B cell (primary cell): Measurements from ENCODE around the gene MAP6.

Experiments
- EZH2 ChIP-seq: IDR thresholded peaks from 2 replicates; pipeline ENCODE4 v1.6.1; 2012; ENCODE audit warnings: borderline replicate concordance, low read depth, mild to moderate bottlenecking, moderate library complexity, low read length; ENCODE audit not compliant: insufficient read depth, poor library complexity, severe bottlenecking
- TF ChIP-seq, protein P1 (sequence below): fragments of 200-600 bp; IDR thresholded peaks from one replicate; pipeline ENCODE4 v1.8.0; 2022; ENCODE audit warnings: antibody characterized with exemption, mild to moderate bottlenecking

DNA sequence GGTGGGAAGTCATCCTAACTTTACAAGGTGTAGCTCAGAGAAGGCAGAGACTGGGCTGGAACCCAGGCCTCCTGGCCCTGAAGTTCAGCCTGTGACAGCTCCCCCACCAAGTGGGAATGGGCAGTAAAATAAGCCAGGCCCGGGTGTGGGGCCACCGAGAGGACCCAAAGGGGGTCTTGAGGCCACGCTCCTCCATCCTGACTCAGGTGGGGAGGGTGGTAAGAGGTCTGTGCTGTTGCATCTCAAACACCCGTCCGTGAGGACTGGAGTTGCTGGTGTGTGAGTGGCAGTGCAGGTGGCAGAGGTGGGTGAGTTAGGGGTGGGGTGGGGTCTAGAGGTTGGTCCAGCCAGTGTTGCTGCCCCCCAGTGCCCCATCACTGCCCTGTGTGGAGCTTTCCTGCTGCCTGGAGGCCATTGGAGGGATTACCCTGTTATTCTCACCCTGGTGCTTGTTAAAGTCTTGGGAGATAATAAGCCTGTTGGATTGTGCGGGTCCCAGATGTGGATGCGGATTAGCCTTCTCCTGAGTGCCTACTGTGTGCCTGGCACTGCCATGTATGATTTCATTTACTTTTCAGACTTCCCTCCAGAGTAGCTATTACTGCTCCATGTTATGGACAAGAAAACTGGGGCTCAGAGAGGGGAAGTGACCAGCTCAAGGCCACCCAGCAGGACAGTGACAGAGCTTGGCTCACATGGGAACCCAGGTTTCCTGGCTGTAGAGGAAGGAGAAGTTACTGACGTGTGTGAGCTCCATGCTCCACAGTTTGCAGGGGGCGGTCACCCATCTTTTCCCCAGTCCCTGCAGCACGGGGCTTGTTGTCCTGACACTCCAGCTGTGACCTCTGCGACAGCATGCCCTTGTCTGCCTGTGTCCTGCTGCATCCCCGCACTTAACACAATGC, 93.9 kb downstream of the MAP6 start:
- TF ChIP-seq, protein P1, sequence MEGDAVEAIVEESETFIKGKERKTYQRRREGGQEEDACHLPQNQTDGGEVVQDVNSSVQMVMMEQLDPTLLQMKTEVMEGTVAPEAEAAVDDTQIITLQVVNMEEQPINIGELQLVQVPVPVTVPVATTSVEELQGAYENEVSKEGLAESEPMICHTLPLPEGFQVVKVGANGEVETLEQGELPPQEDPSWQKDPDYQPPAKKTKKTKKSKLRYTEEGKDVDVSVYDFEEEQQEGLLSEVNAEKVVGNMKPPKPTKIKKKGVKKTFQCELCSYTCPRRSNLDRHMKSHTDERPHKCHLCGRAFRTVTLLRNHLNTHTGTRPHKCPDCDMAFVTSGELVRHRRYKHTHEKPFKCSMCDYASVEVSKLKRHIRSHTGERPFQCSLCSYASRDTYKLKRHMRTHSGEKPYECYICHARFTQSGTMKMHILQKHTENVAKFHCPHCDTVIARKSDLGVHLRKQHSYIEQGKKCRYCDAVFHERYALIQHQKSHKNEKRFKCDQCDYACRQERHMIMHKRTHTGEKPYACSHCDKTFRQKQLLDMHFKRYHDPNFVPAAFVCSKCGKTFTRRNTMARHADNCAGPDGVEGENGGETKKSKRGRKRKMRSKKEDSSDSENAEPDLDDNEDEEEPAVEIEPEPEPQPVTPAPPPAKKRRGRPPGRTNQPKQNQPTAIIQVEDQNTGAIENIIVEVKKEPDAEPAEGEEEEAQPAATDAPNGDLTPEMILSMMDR = no peak
- TF ChIP-seq EZH2 = no peak
